HEK293 (cell line): ENCODE measurements around the gene TENT4B.

ENCODE experiments used
- MYNN ChIP-seq: fragments of 450-650 bp; formaldehyde crosslinking; IDR thresholded peaks from 2 replicates; pipeline ENCODE4 v1.5.1; 2016; ENCODE audit warnings: missing biosample characterization, missing genetic modification characterization, borderline replicate concordance
- TF ChIP-seq, protein P1 (sequence below): fragments of 450-650 bp; formaldehyde crosslinking; IDR thresholded peaks from 2 replicates; pipeline ENCODE4 v1.5.1; 2016; ENCODE audit warnings: missing biosample characterization, missing genetic modification characterization
- TF ChIP-seq, protein P2 (sequence below): fragments of 450-650 bp; formaldehyde crosslinking; IDR thresholded peaks from 2 replicates; pipeline ENCODE4 v1.5.1; 2016; ENCODE audit warnings: missing biosample characterization, missing genetic modification characterization
- TF ChIP-seq, protein P3 (sequence below): IDR thresholded peaks from 2 replicates; pipeline ENCODE4 v1.6.1; 2011; ENCODE audit warnings: mild to moderate bottlenecking, low read depth, low read length, borderline replicate concordance
- TF ChIP-seq, protein P4 (sequence below): fragments of 450-650 bp; formaldehyde crosslinking; IDR thresholded peaks from 2 replicates; pipeline ENCODE4 v1.5.1; 2016; ENCODE audit warnings: missing biosample characterization, missing genetic modification characterization
- TF ChIP-seq, protein P5 (sequence below): fragments of 450-650 bp; formaldehyde crosslinking; conservative IDR thresholded peaks from 2 replicates; pipeline ENCODE4 v1.5.1; 2016; ENCODE audit warnings: low read depth, missing biosample characterization, missing genetic modification characterization

DNA sequence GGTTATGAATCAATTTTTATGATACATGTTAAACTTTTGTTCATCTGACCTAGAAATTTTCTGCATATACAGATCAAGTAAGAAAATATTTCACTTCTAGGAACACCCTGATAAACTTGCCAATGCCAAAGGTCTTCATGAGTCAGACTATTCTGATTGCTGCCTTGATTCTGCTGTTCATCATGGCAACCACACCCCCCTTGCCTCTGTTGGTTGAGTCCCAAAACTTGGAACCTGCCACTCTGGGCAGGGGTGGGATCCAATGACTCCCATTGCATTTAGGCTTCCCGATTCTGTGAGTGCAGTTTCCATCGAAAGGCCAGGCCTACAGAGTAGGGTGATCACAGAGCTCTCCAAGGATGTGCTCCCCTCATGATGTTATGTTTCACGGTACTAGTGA, 15.8 kb upstream of the TENT4B start:
- TF ChIP-seq, protein P1, sequence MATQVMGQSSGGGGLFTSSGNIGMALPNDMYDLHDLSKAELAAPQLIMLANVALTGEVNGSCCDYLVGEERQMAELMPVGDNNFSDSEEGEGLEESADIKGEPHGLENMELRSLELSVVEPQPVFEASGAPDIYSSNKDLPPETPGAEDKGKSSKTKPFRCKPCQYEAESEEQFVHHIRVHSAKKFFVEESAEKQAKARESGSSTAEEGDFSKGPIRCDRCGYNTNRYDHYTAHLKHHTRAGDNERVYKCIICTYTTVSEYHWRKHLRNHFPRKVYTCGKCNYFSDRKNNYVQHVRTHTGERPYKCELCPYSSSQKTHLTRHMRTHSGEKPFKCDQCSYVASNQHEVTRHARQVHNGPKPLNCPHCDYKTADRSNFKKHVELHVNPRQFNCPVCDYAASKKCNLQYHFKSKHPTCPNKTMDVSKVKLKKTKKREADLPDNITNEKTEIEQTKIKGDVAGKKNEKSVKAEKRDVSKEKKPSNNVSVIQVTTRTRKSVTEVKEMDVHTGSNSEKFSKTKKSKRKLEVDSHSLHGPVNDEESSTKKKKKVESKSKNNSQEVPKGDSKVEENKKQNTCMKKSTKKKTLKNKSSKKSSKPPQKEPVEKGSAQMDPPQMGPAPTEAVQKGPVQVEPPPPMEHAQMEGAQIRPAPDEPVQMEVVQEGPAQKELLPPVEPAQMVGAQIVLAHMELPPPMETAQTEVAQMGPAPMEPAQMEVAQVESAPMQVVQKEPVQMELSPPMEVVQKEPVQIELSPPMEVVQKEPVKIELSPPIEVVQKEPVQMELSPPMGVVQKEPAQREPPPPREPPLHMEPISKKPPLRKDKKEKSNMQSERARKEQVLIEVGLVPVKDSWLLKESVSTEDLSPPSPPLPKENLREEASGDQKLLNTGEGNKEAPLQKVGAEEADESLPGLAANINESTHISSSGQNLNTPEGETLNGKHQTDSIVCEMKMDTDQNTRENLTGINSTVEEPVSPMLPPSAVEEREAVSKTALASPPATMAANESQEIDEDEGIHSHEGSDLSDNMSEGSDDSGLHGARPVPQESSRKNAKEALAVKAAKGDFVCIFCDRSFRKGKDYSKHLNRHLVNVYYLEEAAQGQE (tag by site-specific recombination) = no peak
- TF ChIP-seq, protein P2, sequence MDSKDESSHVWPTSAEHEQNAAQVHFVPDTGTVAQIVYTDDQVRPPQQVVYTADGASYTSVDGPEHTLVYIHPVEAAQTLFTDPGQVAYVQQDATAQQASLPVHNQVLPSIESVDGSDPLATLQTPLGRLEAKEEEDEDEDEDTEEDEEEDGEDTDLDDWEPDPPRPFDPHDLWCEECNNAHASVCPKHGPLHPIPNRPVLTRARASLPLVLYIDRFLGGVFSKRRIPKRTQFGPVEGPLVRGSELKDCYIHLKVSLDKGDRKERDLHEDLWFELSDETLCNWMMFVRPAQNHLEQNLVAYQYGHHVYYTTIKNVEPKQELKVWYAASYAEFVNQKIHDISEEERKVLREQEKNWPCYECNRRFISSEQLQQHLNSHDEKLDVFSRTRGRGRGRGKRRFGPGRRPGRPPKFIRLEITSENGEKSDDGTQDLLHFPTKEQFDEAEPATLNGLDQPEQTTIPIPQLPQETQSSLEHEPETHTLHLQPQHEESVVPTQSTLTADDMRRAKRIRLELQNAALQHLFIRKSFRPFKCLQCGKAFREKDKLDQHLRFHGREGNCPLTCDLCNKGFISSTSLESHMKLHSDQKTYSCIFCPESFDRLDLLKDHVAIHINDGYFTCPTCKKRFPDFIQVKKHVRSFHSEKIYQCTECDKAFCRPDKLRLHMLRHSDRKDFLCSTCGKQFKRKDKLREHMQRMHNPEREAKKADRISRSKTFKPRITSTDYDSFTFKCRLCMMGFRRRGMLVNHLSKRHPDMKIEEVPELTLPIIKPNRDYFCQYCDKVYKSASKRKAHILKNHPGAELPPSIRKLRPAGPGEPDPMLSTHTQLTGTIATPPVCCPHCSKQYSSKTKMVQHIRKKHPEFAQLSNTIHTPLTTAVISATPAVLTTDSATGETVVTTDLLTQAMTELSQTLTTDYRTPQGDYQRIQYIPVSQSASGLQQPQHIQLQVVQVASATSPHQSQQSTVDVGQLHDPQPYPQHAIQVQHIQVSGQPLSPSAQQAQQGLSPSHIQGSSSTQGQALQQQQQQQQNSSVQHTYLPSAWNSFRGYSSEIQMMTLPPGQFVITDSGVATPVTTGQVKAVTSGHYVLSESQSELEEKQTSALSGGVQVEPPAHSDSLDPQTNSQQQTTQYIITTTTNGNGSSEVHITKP (tag by site-specific recombination) = peak; percentile 69
- TF ChIP-seq, protein P3, sequence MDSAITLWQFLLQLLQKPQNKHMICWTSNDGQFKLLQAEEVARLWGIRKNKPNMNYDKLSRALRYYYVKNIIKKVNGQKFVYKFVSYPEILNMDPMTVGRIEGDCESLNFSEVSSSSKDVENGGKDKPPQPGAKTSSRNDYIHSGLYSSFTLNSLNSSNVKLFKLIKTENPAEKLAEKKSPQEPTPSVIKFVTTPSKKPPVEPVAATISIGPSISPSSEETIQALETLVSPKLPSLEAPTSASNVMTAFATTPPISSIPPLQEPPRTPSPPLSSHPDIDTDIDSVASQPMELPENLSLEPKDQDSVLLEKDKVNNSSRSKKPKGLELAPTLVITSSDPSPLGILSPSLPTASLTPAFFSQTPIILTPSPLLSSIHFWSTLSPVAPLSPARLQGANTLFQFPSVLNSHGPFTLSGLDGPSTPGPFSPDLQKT = no peak
- TF ChIP-seq, protein P4, sequence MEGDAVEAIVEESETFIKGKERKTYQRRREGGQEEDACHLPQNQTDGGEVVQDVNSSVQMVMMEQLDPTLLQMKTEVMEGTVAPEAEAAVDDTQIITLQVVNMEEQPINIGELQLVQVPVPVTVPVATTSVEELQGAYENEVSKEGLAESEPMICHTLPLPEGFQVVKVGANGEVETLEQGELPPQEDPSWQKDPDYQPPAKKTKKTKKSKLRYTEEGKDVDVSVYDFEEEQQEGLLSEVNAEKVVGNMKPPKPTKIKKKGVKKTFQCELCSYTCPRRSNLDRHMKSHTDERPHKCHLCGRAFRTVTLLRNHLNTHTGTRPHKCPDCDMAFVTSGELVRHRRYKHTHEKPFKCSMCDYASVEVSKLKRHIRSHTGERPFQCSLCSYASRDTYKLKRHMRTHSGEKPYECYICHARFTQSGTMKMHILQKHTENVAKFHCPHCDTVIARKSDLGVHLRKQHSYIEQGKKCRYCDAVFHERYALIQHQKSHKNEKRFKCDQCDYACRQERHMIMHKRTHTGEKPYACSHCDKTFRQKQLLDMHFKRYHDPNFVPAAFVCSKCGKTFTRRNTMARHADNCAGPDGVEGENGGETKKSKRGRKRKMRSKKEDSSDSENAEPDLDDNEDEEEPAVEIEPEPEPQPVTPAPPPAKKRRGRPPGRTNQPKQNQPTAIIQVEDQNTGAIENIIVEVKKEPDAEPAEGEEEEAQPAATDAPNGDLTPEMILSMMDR = no peak
- TF ChIP-seq, protein P5, sequence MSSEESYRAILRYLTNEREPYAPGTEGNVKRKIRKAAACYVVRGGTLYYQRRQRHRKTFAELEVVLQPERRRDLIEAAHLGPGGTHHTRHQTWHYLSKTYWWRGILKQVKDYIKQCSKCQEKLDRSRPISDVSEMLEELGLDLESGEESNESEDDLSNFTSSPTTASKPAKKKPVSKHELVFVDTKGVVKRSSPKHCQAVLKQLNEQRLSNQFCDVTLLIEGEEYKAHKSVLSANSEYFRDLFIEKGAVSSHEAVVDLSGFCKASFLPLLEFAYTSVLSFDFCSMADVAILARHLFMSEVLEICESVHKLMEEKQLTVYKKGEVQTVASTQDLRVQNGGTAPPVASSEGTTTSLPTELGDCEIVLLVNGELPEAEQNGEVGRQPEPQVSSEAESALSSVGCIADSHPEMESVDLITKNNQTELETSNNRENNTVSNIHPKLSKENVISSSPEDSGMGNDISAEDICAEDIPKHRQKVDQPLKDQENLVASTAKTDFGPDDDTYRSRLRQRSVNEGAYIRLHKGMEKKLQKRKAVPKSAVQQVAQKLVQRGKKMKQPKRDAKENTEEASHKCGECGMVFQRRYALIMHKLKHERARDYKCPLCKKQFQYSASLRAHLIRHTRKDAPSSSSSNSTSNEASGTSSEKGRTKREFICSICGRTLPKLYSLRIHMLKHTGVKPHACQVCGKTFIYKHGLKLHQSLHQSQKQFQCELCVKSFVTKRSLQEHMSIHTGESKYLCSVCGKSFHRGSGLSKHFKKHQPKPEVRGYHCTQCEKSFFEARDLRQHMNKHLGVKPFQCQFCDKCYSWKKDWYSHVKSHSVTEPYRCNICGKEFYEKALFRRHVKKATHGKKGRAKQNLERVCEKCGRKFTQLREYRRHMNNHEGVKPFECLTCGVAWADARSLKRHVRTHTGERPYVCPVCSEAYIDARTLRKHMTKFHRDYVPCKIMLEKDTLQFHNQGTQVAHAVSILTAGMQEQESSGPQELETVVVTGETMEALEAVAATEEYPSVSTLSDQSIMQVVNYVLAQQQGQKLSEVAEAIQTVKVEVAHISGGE = no peak
- TF ChIP-seq MYNN = no peak
